H1 (cell line): ENCODE data around the gene HABP2. TPM values are rescaled to one million over a fixed set of nuclear protein-coding genes. Genes with fewer than 3 reads are reported as not detected.

Experiments used
- CTCF ChIA-PET: fragments of 300-600 bp; sonication (Branson Sonifier 250); formaldehyde crosslinking; loops from one replicate; lab custom pipeline; 2021; ENCODE audit not compliant: partially characterized antibody; lab: Charles Lee
- POLR2A ChIA-PET: fragments of 300-600 bp; sonication (Branson Sonifier 250); formaldehyde crosslinking; loops from one replicate; lab custom pipeline; 2021; ENCODE audit warnings: inconsistent platforms; ENCODE audit not compliant: partially characterized antibody; lab: Charles Lee
- DNase-seq, 2 experiments: peaks; one replicate each; pipeline versions ENCODE4 v3.0.0 to v3.0.0-alpha.2; 2010 to 2022; ENCODE audit warnings: low spot score in 2 of 2, low read depth in 1 of 2, mixed read lengths in 1 of 2
- FAIRE-seq: peaks from 2 replicates; lab custom pipeline; 2011; peaks lifted over from hg19 to GRCh38; lab: Jason Lieb, UNC
- H2AFZ ChIP-seq: 2 replicates; pipeline ENCODE4 v1.8.1; 2012; ENCODE audit warnings: low read length, inconsistent platforms
- H2AK5ac ChIP-seq: 2 replicates; pipeline ENCODE4 v1.6.1; 2013; ENCODE audit warnings: low read depth, low read length
- H2BK120ac ChIP-seq: replicated peaks from 2 replicates; pipeline ENCODE3; 2013; ENCODE audit warnings: low read depth, low read length, inconsistent platforms
- H2BK12ac ChIP-seq: 2 replicates; pipeline ENCODE4 v1.6.1; 2013; ENCODE audit warnings: low read depth, low read length
- H2BK15ac ChIP-seq: 2 replicates; pipeline ENCODE4 v1.6.1; 2013; ENCODE audit warnings: low read length
- H2BK20ac ChIP-seq: 2 replicates; pipeline ENCODE4 v1.6.1; 2013; ENCODE audit warnings: low read length
- H2BK5ac ChIP-seq: 2 replicates; pipeline ENCODE4 v1.6.1; 2013; ENCODE audit warnings: low read depth, low read length
- H3K14ac ChIP-seq: 2 replicates; pipeline ENCODE4 v1.6.1; 2013; ENCODE audit warnings: inconsistent platforms; ENCODE audit not compliant: insufficient read length
- H3K18ac ChIP-seq: 2 replicates; pipeline ENCODE4 v1.6.1; 2013; ENCODE audit warnings: low read length; ENCODE audit errors: extremely low read depth
- H3K23ac ChIP-seq: 2 replicates; pipeline ENCODE4 v1.6.1; 2013; ENCODE audit warnings: inconsistent platforms; ENCODE audit not compliant: insufficient read length
- H3K23me2 ChIP-seq: 2 replicates; pipeline ENCODE4 v1.6.1; 2013; ENCODE audit warnings: low read depth, low read length
- H3K27ac ChIP-seq: 2 replicates; pipeline ENCODE4 v1.6.1; 2011; ENCODE audit warnings: low read depth, low read length, inconsistent platforms
- H3K27me3 ChIP-seq, 4 experiments: replicated peaks in 1 of 4; 1 replicate in 1 of 4; 2 replicates in 3 of 4; pipeline versions ENCODE4 v1.6.1 to v1.8.1; 2011 to 2013; ENCODE audit warnings: low read length in 3 of 4, mild to moderate bottlenecking in 3 of 4, inconsistent platforms in 2 of 4, mixed read lengths in 2 of 4, moderate library complexity in 1 of 4; ENCODE audit not compliant: control insufficient read depth in 3 of 4, insufficient read depth in 3 of 4; ENCODE audit errors: extremely low read depth in 1 of 4
- H3K36me3 ChIP-seq, 4 experiments: 2 replicates each; pipeline versions ENCODE4 v1.6.1 to v1.8.1; 2011 to 2013; ENCODE audit warnings: mild to moderate bottlenecking in 4 of 4, low read length in 3 of 4, moderate library complexity in 2 of 4, control low read depth in 1 of 4, inconsistent platforms in 1 of 4; ENCODE audit not compliant: insufficient read depth in 4 of 4, control insufficient read depth in 2 of 4
- H3K4ac ChIP-seq: replicated peaks from 2 replicates; pipeline ENCODE3; 2013; ENCODE audit warnings: low read length, low read depth, mixed read lengths, inconsistent platforms; ENCODE audit not compliant: insufficient read length
- H3K4me1 ChIP-seq, 4 experiments: replicated peaks in 1 of 4; 1 replicate in 1 of 4; 2 replicates in 3 of 4; pipeline versions ENCODE4 v1.6.1 to v1.8.1; 2011 to 2013; ENCODE audit warnings: low read length in 3 of 4, inconsistent platforms in 2 of 4, mixed read lengths in 1 of 4; ENCODE audit not compliant: insufficient read depth in 4 of 4, control insufficient read depth in 3 of 4
- H3K4me2 ChIP-seq, 2 experiments: 2 replicates each; pipeline versions ENCODE4 v1.6.1 to v1.8.1; 2011 to 2013; ENCODE audit warnings: low read depth in 2 of 2, low read length in 2 of 2, control low read depth in 1 of 2, inconsistent platforms in 1 of 2, mild to moderate bottlenecking in 1 of 2; ENCODE audit not compliant: insufficient read depth in 1 of 2
- H3K4me3 ChIP-seq, 4 experiments: fragments of 200-600, 300-600 bp in 1 of 4; sonication (generic), shearing (Covaris generic), sonication (Bioruptor Twin) in 1 of 4; 2 replicates each; pipeline versions ENCODE4 v1.5.1 to v1.8.1; 2011 to 2016; ENCODE audit warnings: low read length in 4 of 4, low read depth in 3 of 4, control low read depth in 2 of 4, inconsistent platforms in 2 of 4, mild to moderate bottlenecking in 2 of 4, mixed read lengths in 1 of 4, moderate library complexity in 1 of 4; ENCODE audit not compliant: insufficient read depth in 2 of 4; ENCODE audit errors: extremely low read depth in 1 of 4
- H3K56ac ChIP-seq: replicated peaks from 2 replicates; pipeline ENCODE3; 2013; ENCODE audit warnings: low read depth, mild to moderate bottlenecking, mixed read lengths, low read length, inconsistent platforms; ENCODE audit not compliant: insufficient read length
- H3K79me1 ChIP-seq: 2 replicates; pipeline ENCODE4 v1.6.1; 2013; ENCODE audit warnings: low read depth, low read length, control low read depth
- H3K79me2 ChIP-seq, 2 experiments: 2 replicates each; pipeline versions ENCODE4 v1.6.1 to v1.8.1; 2012 to 2013; ENCODE audit warnings: low read length in 2 of 2, mild to moderate bottlenecking in 2 of 2, inconsistent platforms in 1 of 2; ENCODE audit not compliant: insufficient read depth in 2 of 2, control insufficient read depth in 1 of 2
- H3K9ac ChIP-seq, 4 experiments: replicated peaks in 1 of 4; 1 replicate in 1 of 4; 2 replicates in 3 of 4; pipeline versions ENCODE4 v1.6.1 to v1.8.1; 2011 to 2013; ENCODE audit warnings: low read depth in 3 of 4, low read length in 3 of 4, control low read depth in 2 of 4, mild to moderate bottlenecking in 2 of 4, moderate library complexity in 2 of 4, inconsistent platforms in 1 of 4; ENCODE audit errors: extremely low read depth in 1 of 4
- H3K9me3 ChIP-seq, 2 experiments: 2 replicates each; pipeline versions ENCODE4 v1.6.1 to v1.8.1; 2012 to 2013; ENCODE audit warnings: mild to moderate bottlenecking in 2 of 2, moderate library complexity in 2 of 2, control low read depth in 1 of 2, inconsistent platforms in 1 of 2, low read depth in 1 of 2, low read length in 1 of 2, mixed read lengths in 1 of 2; ENCODE audit not compliant: insufficient read depth in 2 of 2
- H4K20me1 ChIP-seq, 2 experiments: replicated peaks in 1 of 2; 2 replicates each; pipeline versions ENCODE3 to v1.8.1; 2011 to 2013; ENCODE audit warnings: inconsistent platforms in 2 of 2, low read length in 2 of 2, mild to moderate bottlenecking in 1 of 2; ENCODE audit not compliant: insufficient read depth in 2 of 2, control insufficient read depth in 1 of 2
- H4K5ac ChIP-seq: 2 replicates; pipeline ENCODE4 v1.6.1; 2013; ENCODE audit warnings: low read length, low read depth, mixed read lengths, inconsistent platforms; ENCODE audit not compliant: insufficient read length
- H4K8ac ChIP-seq: 2 replicates; pipeline ENCODE4 v1.8.0; 2013; ENCODE audit warnings: mild to moderate bottlenecking, moderate library complexity, low read length, inconsistent platforms; ENCODE audit not compliant: insufficient read depth; ENCODE audit errors: extremely low read depth
- H4K91ac ChIP-seq: replicated peaks from 2 replicates; pipeline ENCODE3; 2013; ENCODE audit warnings: low read length, mixed read lengths, inconsistent platforms; ENCODE audit not compliant: insufficient read length
- E2F6 ChIP-seq: IDR thresholded peaks from 2 replicates; pipeline ENCODE4 v1.6.1; 2012; ENCODE audit warnings: inconsistent platforms
- RBBP5 ChIP-seq: IDR thresholded peaks from 2 replicates; pipeline ENCODE4 v1.7.1; 2012; ENCODE audit warnings: low read depth, mild to moderate bottlenecking, inconsistent platforms, low read length, moderate library complexity, borderline replicate concordance
- WGBS, 2 experiments: shearing (Covaris generic) in 1 of 2; methylation state at CpG; one replicate each; pipeline versions ENCODE4 v1.1.6 to v1.1.7; 2013 to 2015; ENCODE audit warnings: low lambda C conversion rate in 2 of 2, mixed read lengths in 2 of 2, inconsistent platforms in 1 of 2, low coverage in 1 of 2, missing lambda C conversion rate in 1 of 2; ENCODE audit not compliant: insufficient replicate concordance in 2 of 2, insufficient coverage in 1 of 2, insufficient read length in 1 of 2; ENCODE audit errors: extremely low coverage in 1 of 2, missing lambda C conversion rate in 1 of 2; 5-methylcytosine and 5-hydroxymethylcytosine counted together
- polyA plus RNA-seq, 7 experiments: library from polyadenylated mRNA; depleted of rRNA in 3 of 7; stranded (reverse) in 5 of 7; unstranded in 2 of 7; fragments of >200 nt in 5 of 7; fragments of 200-250 nt in 2 of 7; gene quantifications; 1 replicate in 5 of 7; 2 replicates in 1 of 7; 4 replicates in 1 of 7; pipeline versions ENCODE4 v1.2.1 to v1.2.3, GENCODE V29; 2011 to 2013; ENCODE audit warnings: missing spikeins in 2 of 7, mixed read lengths in 2 of 7
- total RNA-seq: library from RNA; stranded (reverse); fragmentation: NEBNext Ultra II Directional; extraction: Animal tissue kit (Norgen Biotek cat#: 25700); gene quantifications from 2 replicates; pipeline ENCODE4 v1.2.1, GENCODE V29; 2021
- TF ChIP-seq, protein P1 (sequence below): IDR thresholded peaks from 2 replicates; pipeline ENCODE4 v1.6.1; 2012; ENCODE audit warnings: inconsistent platforms

HABP2 gene
- total and polyA plus RNA-seq, 2 of the 8 experiments (the other 6 are each of a cell fraction or from before 2014, with no cell fraction given): not detected

DNA sequence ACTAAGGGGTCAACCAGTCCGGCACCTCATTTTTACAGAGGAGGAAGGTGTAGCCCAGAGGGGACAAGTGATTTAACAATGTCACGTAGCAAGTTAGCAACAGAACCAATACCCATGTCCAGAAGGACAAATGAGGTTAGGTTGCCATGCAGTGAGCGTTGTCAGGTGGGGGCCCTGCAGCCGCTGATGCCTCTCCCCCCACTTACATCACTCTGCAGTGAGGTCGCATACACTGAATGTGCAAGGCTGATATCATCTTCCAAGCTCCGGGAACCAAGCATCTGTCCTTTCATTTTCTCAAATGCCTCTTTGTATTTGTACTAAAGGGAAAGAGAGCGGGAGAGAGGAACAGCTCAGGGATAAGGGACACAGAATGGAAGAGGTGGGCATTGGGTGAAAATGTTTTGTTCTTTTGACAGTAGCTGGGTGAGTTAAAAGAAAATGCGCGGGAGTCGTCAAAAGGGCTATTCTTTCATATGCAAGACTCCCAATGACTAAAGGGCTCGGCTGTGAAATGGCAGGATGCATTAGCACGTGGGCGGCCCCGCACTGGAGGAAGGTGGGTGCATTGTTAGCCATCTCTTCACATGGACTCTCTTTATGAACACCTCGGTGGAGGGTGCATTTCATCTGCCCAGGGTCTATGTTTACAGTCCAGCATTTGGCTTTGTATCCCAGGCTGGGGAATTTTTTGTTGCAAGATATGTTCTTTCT, 61.3 kb downstream of the HABP2 start:
- Histone ChIP-seq H2BK12ac (no peak overlapping the region), H3K23ac (no peak overlapping the region), H3K27me3 (peaks cover 0 to 9% (median under 1%) of the 10 kb centered on the region in 4 experiments; a peak in 3 of 7 replicates), H3K9ac (no peak overlapping the region), H3K4ac (no peak overlapping the region), H2BK15ac (no peak overlapping the region), H3K14ac (no peak overlapping the region), H4K20me1 (no peaks in the 10 kb centered on the region), H4K8ac (no peak overlapping the region), H3K36me3 (no peaks in the 10 kb centered on the region), H3K9me3 (no peaks in the 10 kb centered on the region), H4K5ac (no peak overlapping the region), H2AK5ac (no peak overlapping the region), H3K79me2 (no peaks in the 10 kb centered on the region), H3K18ac (no peak overlapping the region; the same call in 1 of the 2 replicates), H2AFZ (no peak overlapping the region), H3K4me3 (no peak overlapping the region), H4K91ac (no peak overlapping the region), H3K79me1 (no peaks in the 10 kb centered on the region), H3K27ac (no peak overlapping the region), H3K4me2 (peak overlapping the region in 1 of 2 experiments; percentile 7; a peak in 1 of 4 replicates), H3K4me1 (peaks cover 2 to 24% (median 22%) of the 10 kb centered on the region in 4 experiments), H2BK20ac (no peak overlapping the region), H2BK120ac (no peak overlapping the region), H3K56ac (no peak overlapping the region), H3K23me2 (peaks cover 3% of the 10 kb centered on the region; the same call in 1 of the 2 replicates), H2BK5ac (no peak overlapping the region)
- ChIA-PET CTCF (interaction anchor here (4.3 kb wide), 1 partner anchor 14 kb away, joined by 33 read pairs; no protein-coding TSS in a partner anchor), POLR2A (no interaction called here)
- TF ChIP-seq, protein P1, sequence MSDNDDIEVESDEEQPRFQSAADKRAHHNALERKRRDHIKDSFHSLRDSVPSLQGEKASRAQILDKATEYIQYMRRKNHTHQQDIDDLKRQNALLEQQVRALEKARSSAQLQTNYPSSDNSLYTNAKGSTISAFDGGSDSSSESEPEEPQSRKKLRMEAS: peak; percentile 87
- TF ChIP-seq E2F6: peak; percentile 93
- no peak for TF ChIP-seq RBBP5
- FAIRE-seq: no peak
- DNase-seq: no peak
- WGBS, 2 experiments: 61% methylated on average over 15 of the region's 15 CpGs; no CpG with 5 or more reads in 1 of the 2 experiments
